GM21447 (cell line): ENCODE data around the gene FALEC.
"Not testable (repeated sequence)": the region's sequence is repeated elsewhere in the genome, so short reads cannot be mapped to it uniquely, and the experiment has no call there.

ENCODE experiments used
- ATAC-seq: cut with Tn5 transposase; IDR thresholded peaks from one replicate; pipeline ENCODE4 v1.9.1; 2021; ENCODE audit not compliant: unreplicated experiment

Gene FALEC

GRCh38 chr1:150558303-150558704, 42.8 kb downstream of the FALEC start:
- ATAC-seq: no peak

- ATAC-seq: no peak
Observed at GRCh38 chr1:150558761-150559655, 43.5 kb downstream of the FALEC start.

- ATAC-seq: no peak
Observed at GRCh38 chr1:150559656-150560010, 44.1 kb downstream of the FALEC start.

GRCh38 chr1:150560011-150560438, 44.5 kb downstream of the FALEC start:
- ATAC-seq: no peak

- ATAC-seq: peak; percentile 29
Observed at GRCh38 chr1:150560576-150561253, 45.2 kb downstream of the FALEC start.

GRCh38 chr1:150561254-150561973, 45.9 kb downstream of the FALEC start:
- peak; percentile 18 for ATAC-seq

GRCh38 chr1:150561974-150562445, 46.5 kb downstream of the FALEC start:
- ATAC-seq: peak; percentile 30

GRCh38 chr1:150562446-150563339, 47.1 kb downstream of the FALEC start:
- ATAC-seq: peak; percentile 35

- ATAC-seq: peak; percentile 27
Observed at GRCh38 chr1:150563340-150564038, 47.9 kb downstream of the FALEC start.

GRCh38 chr1:150564051-150564991, 48.8 kb downstream of the FALEC start:
- no peak for ATAC-seq

GRCh38 chr1:150565240-150565991, 49.9 kb downstream of the FALEC start:
- ATAC-seq: not testable (repeated sequence)

GRCh38 chr1:150566589-150567340, 51.2 kb downstream of the FALEC start:
- ATAC-seq: no peak

GRCh38 chr1:150567341-150567716, 51.8 kb downstream of the FALEC start:
- peak; percentile 27 for ATAC-seq

GRCh38 chr1:150567717-150568593, 52.4 kb downstream of the FALEC start:
- ATAC-seq: peak; percentile 11

GRCh38 chr1:150568594-150568966, 53.0 kb downstream of the FALEC start:
- ATAC-seq: no peak

- ATAC-seq: no peak
Observed at GRCh38 chr1:150572918-150573647, 57.5 kb downstream of the FALEC start.
